A549 (cell line): Measurements from ENCODE around the gene TAF3. TPM values are rescaled to one million over a fixed set of nuclear protein-coding genes. Genes with fewer than 3 reads are reported as not detected.

ENCODE experiments used
- ATAC-seq, 2 experiments: fragments of 200-7000 bp in 1 of 2; fragments of >200 bp in 1 of 2; cut with Nextera tagmentation in 1 of 2; cut with Tn5 transposase in 1 of 2; 3 replicates each; pipeline versions ENCODE4 v1.8.0 to v1.9.1; 2018 to 2020; ENCODE audit warnings: mild to moderate bottlenecking in 1 of 2, moderate library complexity in 1 of 2
- CTCF ChIA-PET: fragments of 300-600 bp; sonication (Branson Sonifier 250); formaldehyde crosslinking; extraction: SDS; loops from one replicate; lab custom pipeline; 2021; ENCODE audit warnings: antibody characterized with exemption, inconsistent platforms; lab: Yijun Ruan, JAX
- POLR2A ChIA-PET: fragments of 350-600 bp; formaldehyde crosslinking; extraction: SDS; loops from one replicate; lab custom pipeline; 2021; ENCODE audit warnings: antibody characterized with exemption, inconsistent platforms; lab: Yijun Ruan, JAX
- DNase-seq, 2 experiments: peaks; one replicate each; pipeline versions ENCODE4 v3.0.0 to v3.0.0-alpha.2; 2011 to 2016; ENCODE audit warnings: low read depth in 1 of 2, low spot score in 1 of 2
- FAIRE-seq: peaks from 2 replicates; lab custom pipeline; 2011; peaks lifted over from hg19 to GRCh38; lab: Jason Lieb, UNC
- H3K27ac ChIP-seq, 2 experiments: fragments of >200 bp; sonication (Bioruptor Twin); formaldehyde crosslinking; 3 replicates each; pipeline ENCODE4 v1.5.1; 2016 to 2017
- H3K4me1 ChIP-seq: fragments of >200 bp; sonication (Bioruptor Twin); formaldehyde crosslinking; 3 replicates; pipeline ENCODE4 v1.6.1; 2016
- H3K4me2 ChIP-seq: fragments of >200 bp; sonication (Bioruptor Twin); formaldehyde crosslinking; 3 replicates; pipeline ENCODE4 v1.6.1; 2016
- H3K4me3 ChIP-seq: fragments of >200 bp; sonication (Bioruptor Twin); formaldehyde crosslinking; 3 replicates; pipeline ENCODE4 v1.5.1; 2016
- H3K9me3 ChIP-seq: fragments of >200 bp; sonication (Bioruptor Twin); formaldehyde crosslinking; 3 replicates; pipeline ENCODE4 v1.6.1; 2016
- CBX8 ChIP-seq: fragments of 200-600 bp; sonication (generic); IDR thresholded peaks from 2 replicates; pipeline ENCODE4 v1.6.1; 2016
- CEBPB ChIP-seq, 2 experiments: fragments of >200 bp in 1 of 2; sonication (Bioruptor Twin) in 1 of 2; formaldehyde crosslinking in 1 of 2; IDR thresholded peaks; 2 replicates each; pipeline ENCODE4 v1.6.1; 2012 to 2016
- CHD2 ChIP-seq: fragments of 150-350 bp; IDR thresholded peaks from 2 replicates; pipeline ENCODE4 v1.6.1; 2014; ENCODE audit warnings: low read length; ENCODE audit not compliant: partially characterized antibody
- EHF ChIP-seq: fragments of 250-450 bp; sonication (Bioruptor Pico); IDR thresholded peaks from 2 replicates; pipeline ENCODE4 v1.5.0; 2020; ENCODE audit warnings: mild to moderate bottlenecking
- EP300 ChIP-seq, 2 experiments: fragments of >200 bp; sonication (Bioruptor Twin); formaldehyde crosslinking; IDR thresholded peaks; 2 replicates in 1 of 2; 3 replicates in 1 of 2; pipeline ENCODE4 v1.6.1; 2016 to 2017
- ESRRA ChIP-seq: fragments of 150-350 bp; IDR thresholded peaks from 2 replicates; pipeline ENCODE4 v1.6.1; 2014; ENCODE audit warnings: mild to moderate bottlenecking, low read length, borderline replicate concordance
- FOSB ChIP-seq: fragments of 250-450 bp; sonication (Bioruptor Pico); IDR thresholded peaks from 2 replicates; pipeline ENCODE4 v1.5.0; 2020; ENCODE audit warnings: mild to moderate bottlenecking, moderate library complexity
- FOXS1 ChIP-seq: fragments of 250-450 bp; sonication (Bioruptor Pico); IDR thresholded peaks from 2 replicates; pipeline ENCODE4 v1.5.0; 2020; ENCODE audit warnings: mild to moderate bottlenecking, moderate library complexity
- HEYL ChIP-seq: fragments of 250-450 bp; sonication (Bioruptor Pico); IDR thresholded peaks from 2 replicates; pipeline ENCODE4 v1.8.0; 2021; ENCODE audit warnings: mild to moderate bottlenecking, moderate library complexity
- HOXB5 ChIP-seq: fragments of 250-450 bp; sonication (Bioruptor Pico); IDR thresholded peaks from 2 replicates; pipeline ENCODE4 v1.5.0; 2020; ENCODE audit warnings: mild to moderate bottlenecking, moderate library complexity
- JUN ChIP-seq, 2 experiments: fragments of >200 bp; sonication (Bioruptor Twin); formaldehyde crosslinking; IDR thresholded peaks; 2 replicates in 1 of 2; 3 replicates in 1 of 2; pipeline ENCODE4 v1.6.1; 2016 to 2017
- KDM5A ChIP-seq: fragments of 200-600 bp; sonication (generic); IDR thresholded peaks from 2 replicates; pipeline ENCODE4 v1.6.1; 2016; ENCODE audit warnings: antibody characterized with exemption, mild to moderate bottlenecking
- MYC ChIP-seq: IDR thresholded peaks from 2 replicates; pipeline ENCODE4 v1.6.1; 2012; ENCODE audit warnings: mild to moderate bottlenecking, inconsistent platforms, low read length, improper control_type of control experiment, borderline replicate concordance
- POLR2A ChIP-seq: IDR thresholded peaks from 2 replicates; pipeline ENCODE4 v1.6.1; 2012; ENCODE audit warnings: mild to moderate bottlenecking, low read length
- RAD21 ChIP-seq, 2 experiments: fragments of >200 bp in 1 of 2; sonication (Bioruptor Twin) in 1 of 2; formaldehyde crosslinking in 1 of 2; IDR thresholded peaks in 1 of 2; conservative IDR thresholded peaks in 1 of 2; 2 replicates in 1 of 2; 3 replicates in 1 of 2; pipeline ENCODE4 v1.6.1; 2012 to 2018; ENCODE audit warnings: inconsistent platforms in 1 of 2
- RARB ChIP-seq: fragments of 250-450 bp; sonication (Bioruptor Pico); IDR thresholded peaks from 2 replicates; pipeline ENCODE4 v1.8.0; 2021; ENCODE audit warnings: mild to moderate bottlenecking, moderate library complexity
- RNF2 ChIP-seq: fragments of 200-600 bp; sonication (generic); IDR thresholded peaks from 2 replicates; pipeline ENCODE4 v1.6.1; 2016; ENCODE audit warnings: low read depth, mild to moderate bottlenecking, antibody characterized with exemption, moderate library complexity, borderline replicate concordance
- SMC3 ChIP-seq: fragments of >200 bp; sonication (Bioruptor Twin); formaldehyde crosslinking; IDR thresholded peaks from 3 replicates; pipeline ENCODE4 v1.6.1; 2018; ENCODE audit warnings: inconsistent platforms
- TP53 ChIP-seq: fragments of 250-450 bp; sonication (Bioruptor Pico); IDR thresholded peaks from 2 replicates; pipeline ENCODE4 v1.5.0; 2021; ENCODE audit warnings: mild to moderate bottlenecking, moderate library complexity
- ZC3H11A ChIP-seq: fragments of 450-650 bp; IDR thresholded peaks from 2 replicates; pipeline ENCODE4 v1.6.1; 2014; ENCODE audit warnings: antibody characterized with exemption, mild to moderate bottlenecking
- ZFP36 ChIP-seq: fragments of 450-650 bp; IDR thresholded peaks from 2 replicates; pipeline ENCODE4 v1.6.1; 2014; ENCODE audit warnings: borderline replicate concordance; ENCODE audit not compliant: partially characterized antibody
- WGBS: methylation state at CpG from one replicate; pipeline ENCODE4 v1.1.6; 2017; ENCODE audit errors: missing lambda C conversion rate; 5-methylcytosine and 5-hydroxymethylcytosine counted together
- polyA plus RNA-seq, 4 experiments: library from polyadenylated mRNA; depleted of rRNA in 3 of 4; stranded (reverse); fragments of >200 nt; fragmentation: RNase III in 1 of 4; extraction: RNeasy Plus Mini Kit Qiagen cat#74134 plus additional on column Dnase treatment in 1 of 4; gene quantifications; 2 replicates in 3 of 4; 3 replicates in 1 of 4; pipeline ENCODE4 v1.2.3, GENCODE V29; 2011 to 2017
- TF ChIP-seq, protein P1 (sequence below): fragments of >200 bp; sonication (Bioruptor Twin); formaldehyde crosslinking; IDR thresholded peaks from 2 replicates; pipeline ENCODE4 v1.6.1; 2016
- TF ChIP-seq, protein P2 (sequence below): fragments of 250-450 bp; sonication (Bioruptor Pico); IDR thresholded peaks from 2 replicates; pipeline ENCODE4 v1.5.0; 2020; ENCODE audit warnings: low read depth, mild to moderate bottlenecking, moderate library complexity
- TF ChIP-seq, protein P3 (sequence below): fragments of >200 bp; sonication (Bioruptor Twin); formaldehyde crosslinking; IDR thresholded peaks from 3 replicates; pipeline ENCODE4 v1.5.1; 2016

TAF3 gene
- polyA plus RNA-seq, 2 of the 4 experiments (the other 2 are of a cell fraction) = 5.7 to 6.1 TPM

DNA sequence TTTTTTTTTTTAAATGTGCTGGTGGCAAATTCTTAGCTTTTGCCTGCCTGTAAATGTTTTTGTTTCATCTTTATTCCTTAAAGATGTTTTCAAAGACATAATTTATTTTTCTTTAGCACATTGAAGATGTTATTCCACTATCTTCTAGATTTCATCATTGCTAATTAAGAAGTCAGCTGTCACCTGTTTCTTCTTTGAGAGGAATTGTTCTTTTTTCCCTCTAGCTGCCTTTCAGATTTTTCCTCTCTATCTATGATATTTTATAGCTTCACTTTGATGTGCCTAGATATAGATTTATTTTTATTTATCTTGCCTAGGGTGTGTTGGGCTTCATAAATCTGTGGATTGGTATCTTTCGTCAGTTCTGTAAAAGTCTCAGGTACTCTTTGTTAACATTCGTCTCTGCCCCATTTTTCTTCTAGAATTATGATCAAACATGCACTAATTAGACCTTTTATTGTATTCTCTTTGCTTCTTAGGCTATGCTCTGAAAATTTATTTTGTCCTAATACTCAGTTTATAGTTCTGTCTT, 186.2 kb downstream of the TAF3 start:
- no peak for FAIRE-seq
- TF ChIP-seq CHD2 (no peak), ESRRA (no peak), FOXS1 (CRISPR knock-in tag) (peak; percentile 53; the same call in 1 of the 2 replicates), SMC3 (no peak), RNF2 (no peak), ZC3H11A (no peak)
- TF ChIP-seq, all 56 proteins: peak for 1
- H3K4me1 ChIP-seq = no peaks in the 10 kb centered on the region
- no peak overlapping the region for H3K4me3 ChIP-seq
- ChIA-PET CTCF (no interaction called here), POLR2A (interaction anchor here (0.7 kb wide), 1 partner anchor 407 kb away, joined by 3 read pairs; no protein-coding TSS in a partner anchor)
- WGBS = 78% methylated on average over 2 of the region's 2 CpGs
- H3K9me3 ChIP-seq = peaks cover 19% of the 10 kb centered on the region; the same call in 2 of the 3 replicates
- ATAC-seq (no peak), DNase-seq (no peak)
- no peak overlapping the region for H3K27ac ChIP-seq
- no peak overlapping the region for H3K4me2 ChIP-seq

DNA sequence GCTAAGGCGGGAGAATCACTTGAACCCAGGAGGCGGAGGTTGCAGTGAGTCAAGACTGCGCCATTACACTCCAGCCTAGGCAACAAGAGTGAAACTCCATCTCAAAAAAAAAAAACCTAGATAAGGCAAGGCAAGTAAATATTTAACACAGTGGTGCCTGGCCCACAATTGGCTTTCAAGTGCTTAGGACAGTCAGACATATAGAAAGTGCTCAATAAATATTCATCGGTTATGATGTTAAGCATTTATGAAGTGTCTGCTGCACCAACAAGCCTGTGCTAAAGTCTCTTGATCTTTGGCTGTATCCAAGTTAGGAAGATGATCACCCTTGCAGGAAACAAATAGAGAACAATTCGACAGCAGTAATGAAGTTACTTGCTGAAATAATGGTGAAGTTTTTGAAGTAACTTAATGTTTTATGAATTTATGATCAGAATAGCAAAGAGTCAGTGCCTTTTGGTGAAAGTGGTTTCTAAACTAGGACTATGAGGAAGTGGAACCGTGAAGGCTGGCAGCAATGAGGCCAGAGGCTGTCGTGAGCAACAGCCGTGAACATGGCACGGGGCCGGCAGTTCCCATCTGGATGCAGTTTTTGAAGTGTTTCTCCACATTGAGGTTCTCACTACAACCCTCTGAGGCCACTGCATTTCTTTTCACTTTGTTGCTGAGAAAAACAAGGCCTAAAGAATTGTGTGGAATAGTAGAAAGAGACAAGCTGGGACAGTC, 188.1 kb downstream of the TAF3 start:
- no peak for ATAC-seq
- H3K4me2 ChIP-seq = no peak overlapping the region
- no peak for TF ChIP-seq EP300 (IDR thresholded peaks at IDR 0.05)
- TF ChIP-seq FOXS1 (CRISPR knock-in tag) = no peak
- TF ChIP-seq, protein P1, sequence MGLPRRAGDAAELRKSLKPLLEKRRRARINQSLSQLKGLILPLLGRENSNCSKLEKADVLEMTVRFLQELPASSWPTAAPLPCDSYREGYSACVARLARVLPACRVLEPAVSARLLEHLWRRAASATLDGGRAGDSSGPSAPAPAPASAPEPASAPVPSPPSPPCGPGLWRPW = no peak
- no peak for TF ChIP-seq TP53 (CRISPR knock-in tag)
- TF ChIP-seq JUN (IDR thresholded peaks at IDR 0.05) = no peak
- TF ChIP-seq CEBPB (IDR thresholded peaks at IDR 0.05) = no peak
- no peak for TF ChIP-seq RARB
- TF ChIP-seq POLR2A = no peak
- TF ChIP-seq CBX8 = no peak
- no peak for TF ChIP-seq HOXB5
- TF ChIP-seq, protein P2, sequence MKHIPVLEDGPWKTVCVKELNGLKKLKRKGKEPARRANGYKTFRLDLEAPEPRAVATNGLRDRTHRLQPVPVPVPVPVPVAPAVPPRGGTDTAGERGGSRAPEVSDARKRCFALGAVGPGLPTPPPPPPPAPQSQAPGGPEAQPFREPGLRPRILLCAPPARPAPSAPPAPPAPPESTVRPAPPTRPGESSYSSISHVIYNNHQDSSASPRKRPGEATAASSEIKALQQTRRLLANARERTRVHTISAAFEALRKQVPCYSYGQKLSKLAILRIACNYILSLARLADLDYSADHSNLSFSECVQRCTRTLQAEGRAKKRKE (CRISPR knock-in tag) = no peak
- TF ChIP-seq, all 56 proteins: peak for 0
- no peaks in the 10 kb centered on the region for H3K4me1 ChIP-seq
- H3K9me3 ChIP-seq = peaks cover 19% of the 10 kb centered on the region; the same call in 2 of the 3 replicates
- CTCF ChIA-PET = interaction anchor here (0.7 kb wide), 1 partner anchor 1825 kb away, joined by 3 read pairs; no protein-coding TSS in a partner anchor
- POLR2A ChIA-PET = no interaction called here
- 88% methylated on average over 10 of the region's 10 CpGs for WGBS
- no peak overlapping the region for H3K27ac ChIP-seq
- H3K4me3 ChIP-seq = no peak overlapping the region
- no peak for FAIRE-seq
- no peak for DNase-seq

DNA sequence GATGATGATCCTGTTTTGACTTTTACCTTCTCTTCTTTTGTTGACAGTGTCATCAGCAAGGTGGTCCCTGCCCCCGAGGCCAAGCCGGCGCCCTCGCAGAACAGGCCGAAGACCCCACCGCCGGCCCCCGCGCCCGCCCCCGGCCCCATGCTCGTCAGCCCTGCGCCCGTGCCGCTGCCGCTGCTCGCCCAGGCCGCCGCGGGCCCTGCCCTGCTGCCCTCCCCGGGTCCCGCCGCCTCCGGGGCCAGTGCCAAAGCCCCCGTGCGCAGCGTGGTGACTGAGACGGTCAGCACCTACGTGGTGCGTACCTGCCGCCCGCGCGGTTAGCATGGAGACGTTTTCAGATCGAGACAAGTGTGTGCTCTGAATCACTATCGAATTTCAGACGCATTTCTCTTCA, 190.7 kb downstream of the TAF3 start:
- ATAC-seq = no peak
- TF ChIP-seq, protein P3, sequence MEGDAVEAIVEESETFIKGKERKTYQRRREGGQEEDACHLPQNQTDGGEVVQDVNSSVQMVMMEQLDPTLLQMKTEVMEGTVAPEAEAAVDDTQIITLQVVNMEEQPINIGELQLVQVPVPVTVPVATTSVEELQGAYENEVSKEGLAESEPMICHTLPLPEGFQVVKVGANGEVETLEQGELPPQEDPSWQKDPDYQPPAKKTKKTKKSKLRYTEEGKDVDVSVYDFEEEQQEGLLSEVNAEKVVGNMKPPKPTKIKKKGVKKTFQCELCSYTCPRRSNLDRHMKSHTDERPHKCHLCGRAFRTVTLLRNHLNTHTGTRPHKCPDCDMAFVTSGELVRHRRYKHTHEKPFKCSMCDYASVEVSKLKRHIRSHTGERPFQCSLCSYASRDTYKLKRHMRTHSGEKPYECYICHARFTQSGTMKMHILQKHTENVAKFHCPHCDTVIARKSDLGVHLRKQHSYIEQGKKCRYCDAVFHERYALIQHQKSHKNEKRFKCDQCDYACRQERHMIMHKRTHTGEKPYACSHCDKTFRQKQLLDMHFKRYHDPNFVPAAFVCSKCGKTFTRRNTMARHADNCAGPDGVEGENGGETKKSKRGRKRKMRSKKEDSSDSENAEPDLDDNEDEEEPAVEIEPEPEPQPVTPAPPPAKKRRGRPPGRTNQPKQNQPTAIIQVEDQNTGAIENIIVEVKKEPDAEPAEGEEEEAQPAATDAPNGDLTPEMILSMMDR = no peak
- TF ChIP-seq MYC (no peak), EHF (CRISPR knock-in tag) (no peak), HOXB5 (no peak), RAD21 (conservative IDR thresholded peaks at IDR 0.05 in 1 of 2, IDR thresholded peaks at IDR 0.05 in 1 of 2) (no peak), SMC3 (no peak), ZFP36 (no peak), HEYL (CRISPR knock-in tag) (no peak), FOSB (CRISPR knock-in tag) (no peak), KDM5A (no peak)
- no peak for FAIRE-seq
- Histone ChIP-seq H3K4me2 (no peak overlapping the region), H3K4me1 (peaks cover 14% of the 10 kb centered on the region), H3K27ac (no peak overlapping the region), H3K4me3 (no peak overlapping the region), H3K9me3 (peaks cover 14% of the 10 kb centered on the region; the same call in 2 of the 3 replicates)
- ChIA-PET CTCF (interaction anchor here (0.7 kb wide), 1 partner anchor 17 kb away, joined by 3 read pairs; no protein-coding TSS in a partner anchor), POLR2A (no interaction called here)
- no peak for DNase-seq
- 94% methylated on average over 29 of the region's 38 CpGs for WGBS
